ENCODE data around the gene CIB2. TPM values are rescaled to one million over a fixed set of nuclear protein-coding genes. Genes with fewer than 3 reads are reported as not detected.
A peak's percentile ranks its signal among the peaks of the same experiment; 100 is the strongest.
"Not testable (repeated sequence)": the region's sequence is repeated elsewhere in the genome, so short reads cannot be mapped to it uniquely, and the experiment has no call there.

Gene CIB2
- total RNA-seq, 2 experiments from 2014 or later = 2.0 to 2.2 TPM

DNA sequence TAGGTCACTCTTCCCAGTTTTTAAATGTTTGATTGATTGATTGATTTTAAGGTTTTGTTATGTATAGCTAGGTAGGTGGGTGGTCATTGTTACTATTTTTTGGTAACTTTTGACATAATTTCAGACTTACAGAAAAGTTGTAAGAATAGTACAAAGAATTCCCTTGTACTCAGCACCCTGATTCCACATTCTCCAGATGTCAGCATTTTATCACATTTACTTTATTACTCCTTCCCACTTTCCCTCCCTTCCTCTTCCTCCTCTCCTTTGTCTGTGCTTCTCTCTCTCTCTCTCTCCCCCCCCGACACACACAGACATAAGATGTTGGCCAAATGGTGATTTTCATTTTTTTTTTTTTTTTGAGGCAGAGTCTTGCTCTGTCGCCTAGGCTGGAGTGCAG is 32.8 kb upstream of the CIB2 start:
- peaks cover 23% of the 10 kb centered on the region for H3K4me1 Mint-ChIP-seq (ENCODE audit: low read depth)
- no peaks in the 10 kb centered on the region for H3K27me3 Mint-ChIP-seq
- no peak overlapping the region for H3K4me3 Mint-ChIP-seq
- intact Hi-C loops (cut with micrococcal nuclease) = no loop called here
- CTCF ChIA-PET = no interaction called here
- no peaks in the 10 kb centered on the region for H3K9me3 Mint-ChIP-seq
- H3K27ac Mint-ChIP-seq = no peak overlapping the region
- POLR2A ChIA-PET = no interaction called here
- DNase-seq = no peak
- peaks cover 56% of the 10 kb centered on the region for H3K36me3 Mint-ChIP-seq

DNA sequence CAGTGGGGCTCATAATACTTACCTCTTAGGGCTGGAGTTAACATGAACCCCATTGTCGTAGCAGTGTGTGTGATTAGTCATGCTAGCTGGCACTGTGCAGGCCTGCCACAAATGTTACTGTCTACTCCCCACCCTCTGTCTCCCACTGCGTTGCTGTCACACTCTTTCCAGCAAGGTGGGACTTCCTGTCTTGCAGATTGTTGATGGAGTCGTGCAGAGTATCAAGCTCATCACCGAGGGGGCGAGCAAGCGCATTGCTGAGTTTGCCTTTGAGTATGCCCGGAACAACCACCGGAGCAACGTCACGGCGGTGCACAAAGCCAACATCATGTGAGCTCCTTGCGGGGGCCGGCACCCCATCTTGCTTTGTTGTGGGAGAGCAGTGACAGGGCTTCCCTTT is 30.8 kb upstream of the CIB2 start:
- peaks cover 44% of the 10 kb centered on the region for H3K36me3 Mint-ChIP-seq
- H3K27me3 Mint-ChIP-seq = no peaks in the 10 kb centered on the region
- H3K4me3 Mint-ChIP-seq = no peak overlapping the region
- DNase-seq = peak; percentile 74
- ChIA-PET POLR2A (interaction anchor here (1.0 kb wide), 1 partner anchor 13 kb away, joined by 3 read pairs; no protein-coding TSS in a partner anchor), CTCF (interaction anchor here (1.1 to 1.4 kb wide), 2 partner anchors 31 to 34 kb away, joined by 3 to 4 read pairs; partner anchors contain the start of gene CIB2)
- H3K4me1 Mint-ChIP-seq (ENCODE audit: low read depth) = peaks cover 13% of the 10 kb centered on the region
- intact Hi-C loops (cut with micrococcal nuclease) = no loop called here
- H3K9me3 Mint-ChIP-seq = no peaks in the 10 kb centered on the region
- H3K27ac Mint-ChIP-seq = peak overlapping the region; percentile 74

DNA sequence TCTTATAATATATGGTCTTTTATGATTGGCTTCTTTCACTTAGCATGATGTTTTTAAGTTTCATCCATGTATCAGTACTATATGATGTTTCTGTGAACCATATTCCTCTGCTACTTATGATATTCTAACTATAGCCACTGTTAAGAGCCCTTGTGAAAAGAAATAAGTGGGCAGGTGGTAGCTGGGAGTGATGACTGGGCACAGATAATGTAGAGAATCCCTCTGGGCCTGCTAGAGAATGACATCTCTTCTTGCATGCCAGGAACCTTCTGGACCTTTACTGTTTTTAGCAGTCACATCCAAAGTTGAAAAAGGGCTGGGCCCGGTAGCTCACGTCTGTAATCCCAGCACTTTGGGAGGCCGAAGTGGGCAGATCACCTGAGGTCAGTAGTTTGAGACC is 28.1 kb upstream of the CIB2 start:
- Mint-ChIP-seq H3K27ac (no peak overlapping the region), H3K27me3 (no peaks in the 10 kb centered on the region), H3K4me1 (ENCODE audit: low read depth) (peaks cover 8% of the 10 kb centered on the region), H3K9me3 (no peaks in the 10 kb centered on the region), H3K4me3 (no peak overlapping the region), H3K36me3 (peaks cover 30% of the 10 kb centered on the region)
- ChIA-PET POLR2A (no interaction called here), CTCF (interaction anchor here (1.2 kb wide), 1 partner anchor 36 kb away, joined by 3 read pairs; no protein-coding TSS in a partner anchor)
- intact Hi-C loops (cut with micrococcal nuclease) = no loop called here
- DNase-seq = no peak

DNA sequence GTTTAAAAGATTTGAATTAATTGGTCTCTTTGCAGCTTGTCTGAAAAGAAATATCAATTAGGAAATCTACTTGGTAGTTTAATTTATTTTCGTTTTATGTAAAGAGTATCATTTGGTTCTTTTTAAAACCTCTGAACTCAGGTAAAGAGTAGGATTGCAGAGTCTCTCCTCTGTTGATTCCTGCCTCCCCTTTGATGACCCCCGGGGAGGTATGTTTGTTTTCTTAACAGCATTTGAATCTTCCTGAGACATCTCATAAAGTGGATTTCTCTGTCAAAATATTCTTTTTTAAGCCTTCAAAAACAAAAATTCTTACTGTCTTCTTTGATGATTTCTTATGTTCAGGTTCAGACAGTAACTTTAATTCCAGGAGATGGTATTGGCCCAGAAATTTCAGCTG is 26.0 kb upstream of the CIB2 start:
- no peak overlapping the region for H3K4me3 Mint-ChIP-seq
- no peak for DNase-seq
- peaks cover 21% of the 10 kb centered on the region for H3K4me1 Mint-ChIP-seq (ENCODE audit: low read depth)
- intact Hi-C loops (cut with micrococcal nuclease) = no loop called here
- peaks cover 21% of the 10 kb centered on the region for H3K36me3 Mint-ChIP-seq
- no peaks in the 10 kb centered on the region for H3K9me3 Mint-ChIP-seq
- CTCF ChIA-PET = interaction anchor here (1.5 kb wide), 1 partner anchor 84 kb away, joined by 7 read pairs; no protein-coding TSS in a partner anchor
- no peak overlapping the region for H3K27ac Mint-ChIP-seq
- H3K27me3 Mint-ChIP-seq = no peaks in the 10 kb centered on the region
- POLR2A ChIA-PET = no interaction called here

DNA sequence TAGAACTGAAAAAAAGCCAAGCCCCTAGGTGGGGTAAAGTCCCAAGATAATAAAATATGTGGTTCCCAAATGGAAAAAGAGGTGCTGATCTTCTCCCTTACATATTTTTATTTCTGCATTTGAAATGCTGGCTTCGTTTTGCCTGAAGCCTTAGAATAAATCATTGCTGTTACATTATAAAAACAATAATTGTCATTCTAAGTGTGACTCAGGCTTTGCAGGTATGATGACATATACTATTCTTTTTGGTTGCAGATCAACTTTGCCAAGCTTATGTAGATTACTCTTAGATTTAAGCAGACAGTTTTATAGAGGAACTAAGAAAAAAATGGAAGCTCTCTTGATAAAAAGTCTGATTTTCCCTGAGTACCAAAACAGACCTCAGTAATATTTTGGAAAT is 25.4 kb upstream of the CIB2 start:
- ChIA-PET POLR2A (no interaction called here), CTCF (interaction anchor here (1.5 to 2.4 kb wide), 2 partner anchors 39 to 84 kb away, joined by 7 to 10 read pairs; no protein-coding TSS in a partner anchor)
- H3K27me3 Mint-ChIP-seq = no peaks in the 10 kb centered on the region
- no peak for DNase-seq
- H3K27ac Mint-ChIP-seq = no peak overlapping the region
- peaks cover 16% of the 10 kb centered on the region for H3K36me3 Mint-ChIP-seq
- H3K4me3 Mint-ChIP-seq = no peak overlapping the region
- H3K4me1 Mint-ChIP-seq (ENCODE audit: low read depth) = peaks cover 16% of the 10 kb centered on the region
- H3K9me3 Mint-ChIP-seq = no peaks in the 10 kb centered on the region
- intact Hi-C loops (cut with micrococcal nuclease) = no loop called here

DNA sequence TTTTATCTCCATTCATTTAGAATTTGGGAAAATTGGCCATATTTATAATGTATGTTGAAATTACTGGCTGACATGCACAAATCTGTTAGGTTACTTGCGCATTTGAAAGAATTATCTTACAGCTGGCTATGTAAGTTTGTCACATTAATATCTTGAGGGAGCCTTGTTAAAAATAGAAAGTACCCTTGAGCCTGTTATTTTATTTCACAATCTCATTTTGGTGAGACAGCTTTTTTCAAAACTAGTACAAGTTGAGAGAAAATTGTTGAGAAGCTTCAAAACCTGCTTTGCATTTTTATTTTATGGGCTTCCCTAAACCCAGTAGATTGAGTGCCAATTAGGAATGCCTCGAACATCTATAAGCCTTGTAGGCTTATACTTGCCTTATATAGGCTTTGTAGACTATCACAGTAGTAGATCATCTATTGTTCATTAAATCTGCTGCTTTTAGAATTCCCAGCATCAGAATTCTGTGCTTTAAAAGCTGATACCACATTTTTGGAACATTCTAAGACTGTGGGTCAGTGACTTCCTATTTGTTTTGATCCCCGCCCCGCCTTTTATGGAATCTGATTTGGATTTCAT is 24.2 kb upstream of the CIB2 start:
- ChIA-PET CTCF (interaction anchor here (1.6 to 2.4 kb wide), 2 partner anchors 40 to 85 kb away, joined by 4 to 10 read pairs; no protein-coding TSS in a partner anchor), POLR2A (no interaction called here)
- H3K4me1 Mint-ChIP-seq (ENCODE audit: low read depth) = peaks cover 24% of the 10 kb centered on the region
- peaks cover 13% of the 10 kb centered on the region for H3K36me3 Mint-ChIP-seq
- no peaks in the 10 kb centered on the region for H3K9me3 Mint-ChIP-seq
- DNase-seq = no peak
- no peak overlapping the region for H3K4me3 Mint-ChIP-seq
- no peaks in the 10 kb centered on the region for H3K27me3 Mint-ChIP-seq
- intact Hi-C loops (cut with micrococcal nuclease) = no loop called here
- H3K27ac Mint-ChIP-seq = no peak overlapping the region

DNA sequence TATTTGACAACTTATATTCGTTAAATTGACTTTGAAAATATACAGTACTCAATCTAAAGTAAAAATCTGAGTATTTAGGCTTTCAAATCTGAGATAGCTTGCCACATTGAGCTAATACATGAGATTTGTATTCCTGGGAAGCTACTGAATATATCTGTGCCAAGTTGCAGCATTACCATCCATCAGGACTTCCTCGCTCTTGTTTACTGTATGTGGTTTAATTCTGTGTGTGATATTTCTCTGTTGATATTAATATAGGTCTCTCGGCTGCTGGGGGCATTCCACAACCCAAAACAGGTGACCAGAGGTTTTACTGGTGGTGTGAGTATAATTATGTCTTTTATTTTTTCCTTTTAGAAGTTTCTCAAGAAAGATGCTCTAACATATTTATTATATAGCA is 23.7 kb upstream of the CIB2 start:
- intact Hi-C loops (cut with micrococcal nuclease) = loop anchor here (5.0 kb wide), 1 partner anchor 282 kb away; the partner anchor contains the start of gene IREB2
- no peaks in the 10 kb centered on the region for H3K9me3 Mint-ChIP-seq
- H3K27ac Mint-ChIP-seq = no peak overlapping the region
- ChIA-PET POLR2A (no interaction called here), CTCF (interaction anchor here (1.6 to 2.4 kb wide), 2 partner anchors 41 to 85 kb away, joined by 4 to 10 read pairs; no protein-coding TSS in a partner anchor)
- no peaks in the 10 kb centered on the region for H3K27me3 Mint-ChIP-seq
- no peak for DNase-seq
- H3K36me3 Mint-ChIP-seq = peaks cover 10% of the 10 kb centered on the region
- H3K4me3 Mint-ChIP-seq = no peak overlapping the region
- peaks cover 29% of the 10 kb centered on the region for H3K4me1 Mint-ChIP-seq (ENCODE audit: low read depth)

DNA sequence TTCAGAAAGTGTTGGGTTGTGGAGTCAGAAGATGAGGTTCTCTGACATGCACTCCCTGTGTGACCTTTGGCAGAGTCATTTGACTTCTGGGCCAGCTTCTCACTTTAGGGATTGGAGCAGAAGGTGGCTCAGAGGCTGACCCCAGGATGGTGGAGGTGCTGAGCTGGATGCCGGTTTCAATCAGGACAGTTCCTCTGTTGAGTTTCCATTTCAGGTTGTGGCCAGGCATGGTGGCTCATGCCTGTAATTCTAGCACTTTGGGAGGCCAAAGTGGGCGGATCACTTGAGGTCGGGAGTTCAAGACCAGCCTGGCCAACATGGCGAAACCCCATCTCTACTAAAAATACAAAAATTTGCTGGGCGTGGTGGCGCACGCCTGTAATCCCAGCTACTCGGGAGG is 19.8 kb upstream of the CIB2 start:
- H3K4me3 Mint-ChIP-seq, H3K36me3 Mint-ChIP-seq, H3K27ac Mint-ChIP-seq, H3K9me3 Mint-ChIP-seq, H3K27me3 Mint-ChIP-seq: not testable (repeated sequence)
- DNase-seq = peak; percentile 44
- H3K4me1 Mint-ChIP-seq (ENCODE audit: low read depth) = peaks cover 40% of the 10 kb centered on the region
- CTCF ChIA-PET = interaction anchor here (0.9 to 3.7 kb wide), 4 partner anchors 15 to 44 kb away, joined by 3 to 22 read pairs (median 3); partner anchors contain the start of gene CIB2
- POLR2A ChIA-PET = interaction anchor here (0.7 kb wide), 1 partner anchor 26 kb away, joined by 3 read pairs; no protein-coding TSS in a partner anchor
- intact Hi-C loops (cut with micrococcal nuclease) = loop anchor here (5.0 kb wide), 1 partner anchor 286 kb away; the partner anchor contains the start of gene IREB2

DNA sequence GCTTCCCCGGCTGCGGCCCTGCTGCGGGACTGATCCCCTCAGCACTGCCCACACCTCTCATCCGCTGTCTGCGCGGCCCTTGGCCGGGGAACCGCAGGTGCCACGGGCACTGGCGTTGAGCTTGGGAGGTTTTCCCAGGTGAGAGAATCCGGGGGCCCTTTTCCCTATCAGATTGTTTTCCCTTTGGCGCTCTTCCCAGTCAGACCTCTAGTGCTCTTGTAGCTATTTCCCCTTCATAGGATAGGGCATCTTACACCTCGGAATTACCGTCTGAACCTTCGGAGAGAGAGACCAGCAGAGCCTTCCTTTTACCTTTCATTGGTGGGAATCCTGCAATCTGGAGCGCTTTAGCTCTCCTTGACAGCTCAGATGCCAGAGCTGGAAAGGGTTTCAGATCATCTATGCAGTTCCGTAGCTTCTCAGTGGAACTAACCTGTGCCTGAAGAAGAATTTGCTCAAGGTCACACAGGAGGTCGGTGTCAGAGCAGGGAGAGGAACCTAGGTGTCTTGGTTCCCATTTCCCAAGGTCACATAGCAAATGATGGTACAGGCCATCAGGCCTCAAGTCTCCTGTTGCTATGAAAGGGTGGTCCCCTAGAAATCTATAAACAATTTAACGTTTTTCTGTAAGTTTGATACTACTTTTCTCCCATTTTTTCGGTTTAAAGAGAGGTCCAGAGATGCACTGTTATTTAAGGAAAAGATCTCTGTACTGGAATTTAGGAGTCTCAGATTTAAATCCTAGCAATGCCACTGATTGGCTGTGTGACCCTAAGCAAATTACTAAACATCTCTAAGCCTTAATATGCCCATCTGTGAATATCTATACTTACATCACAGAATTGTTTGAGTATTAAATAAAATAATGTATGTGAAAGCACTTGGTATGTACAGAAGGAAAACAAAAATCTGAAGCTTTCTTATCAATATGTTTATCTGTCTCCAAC is 18.8 kb upstream of the CIB2 start:
- Mint-ChIP-seq H3K27ac (peak overlapping the region; percentile 45), H3K4me3 (peak overlapping the region; percentile 94), H3K4me1 (ENCODE audit: low read depth) (peaks cover 40% of the 10 kb centered on the region), H3K9me3 (no peaks in the 10 kb centered on the region), H3K27me3 (no peaks in the 10 kb centered on the region), H3K36me3 (peaks cover 5% of the 10 kb centered on the region)
- intact Hi-C loops (cut with micrococcal nuclease) = loop anchor here (1.0 to 5.0 kb wide), 3 partner anchors 17 to 287 kb away; partner anchors contain the start of genes CIB2 and IREB2
- ChIA-PET POLR2A (interaction anchor here (0.7 to 1.8 kb wide), 5 partner anchors 11 to 365 kb away, joined by 3 to 6 read pairs (median 3); no protein-coding TSS in a partner anchor), CTCF (interaction anchor here (0.9 to 3.7 kb wide), 8 partner anchors 18 to 601 kb away, joined by 3 to 22 read pairs (median 3); partner anchors contain the start of gene CIB2)
- DNase-seq = no peak

DNA sequence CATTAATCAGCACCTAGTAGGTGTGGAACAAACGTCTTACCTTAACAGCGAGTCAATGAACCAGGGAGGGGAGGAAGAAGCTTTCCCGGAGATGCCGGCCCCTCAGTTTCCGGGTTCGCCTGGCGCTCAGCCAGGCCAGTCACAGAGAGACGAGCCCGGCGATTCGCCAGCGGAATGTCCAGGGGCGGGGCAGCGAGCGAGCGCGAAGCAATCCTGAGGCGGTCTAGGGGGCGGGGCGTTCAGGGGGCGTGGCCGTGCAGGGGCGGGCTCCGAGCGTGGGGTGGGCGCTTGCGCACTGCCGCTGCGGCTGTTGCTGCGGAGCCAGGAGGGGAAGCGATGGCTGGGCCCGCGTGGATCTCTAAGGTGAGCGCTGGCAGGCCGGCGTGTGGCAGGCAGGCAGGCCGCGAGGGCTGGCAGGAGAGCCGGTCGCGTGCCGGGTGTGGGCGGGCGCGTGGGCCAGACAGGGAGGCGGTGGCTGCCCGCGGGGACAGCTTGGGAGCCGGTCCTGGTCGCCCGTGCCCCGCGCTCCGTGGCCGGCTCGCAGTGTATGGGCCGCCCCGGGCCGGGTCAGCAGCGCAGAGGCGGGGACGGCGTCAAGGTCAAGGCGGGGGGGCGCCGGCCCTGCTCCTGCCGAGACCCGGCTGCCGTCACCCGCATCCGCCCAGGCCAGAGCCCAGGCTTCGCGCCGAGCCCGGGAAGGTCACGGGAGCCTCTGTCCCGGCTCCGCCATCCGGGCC is 18.0 kb upstream of the CIB2 start, which contains the start of gene IDH3A:
Gene IDH3A (plus strand): TSS at position 295 of the 737 bp plus-strand sequence. CDS start 42 bp downstream, at position 337.
- Mint-ChIP-seq H3K4me3 (peak within 1 kb of the TSS; percentile 94), H3K27me3 (no peaks in the 10 kb centered on the region), H3K36me3 (peaks cover 5% of the 10 kb centered on the region), H3K27ac (peak within 1 kb of the TSS; percentile 86), H3K4me1 (ENCODE audit: low read depth) (peaks cover 40% of the 10 kb centered on the region), H3K9me3 (no peaks in the 10 kb centered on the region)
- ChIA-PET CTCF (interaction anchor here (1.0 to 3.7 kb wide), 8 partner anchors 10 to 601 kb away, joined by 3 to 22 read pairs (median 4); partner anchors contain the start of gene CIB2), POLR2A (interaction anchor here (0.6 to 1.8 kb wide), 6 partner anchors 10 to 366 kb away, joined by 3 to 6 read pairs (median 4); no protein-coding TSS in a partner anchor)
- DNase-seq = peak; percentile 100
- intact Hi-C loops (cut with micrococcal nuclease) = loop anchor here (1.0 kb wide), 2 partner anchors 18 kb away; partner anchors contain the start of gene CIB2
